ENCODE results near the gene EPHB1.

DNA sequence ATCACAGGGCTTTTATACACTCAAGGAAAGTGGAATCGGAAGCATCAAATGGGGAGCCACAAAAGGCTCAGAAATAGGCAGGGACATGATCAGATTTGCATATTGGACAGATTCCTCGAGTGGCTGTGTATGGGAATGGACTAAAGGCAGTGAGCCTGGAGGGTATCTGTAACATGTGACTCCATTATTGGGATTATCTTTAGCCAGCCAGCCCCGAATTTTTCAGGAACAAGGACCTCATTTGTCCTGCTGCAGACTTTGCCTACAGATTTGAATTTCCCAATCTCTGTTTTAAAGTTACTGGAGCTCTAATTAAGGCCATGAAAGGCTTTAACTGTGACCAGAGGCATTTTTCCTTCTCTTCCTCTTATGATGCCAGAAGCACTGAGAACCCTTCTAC, 26.9 kb upstream of the EPHB1 start:
- TF ChIP-seq, protein P1, sequence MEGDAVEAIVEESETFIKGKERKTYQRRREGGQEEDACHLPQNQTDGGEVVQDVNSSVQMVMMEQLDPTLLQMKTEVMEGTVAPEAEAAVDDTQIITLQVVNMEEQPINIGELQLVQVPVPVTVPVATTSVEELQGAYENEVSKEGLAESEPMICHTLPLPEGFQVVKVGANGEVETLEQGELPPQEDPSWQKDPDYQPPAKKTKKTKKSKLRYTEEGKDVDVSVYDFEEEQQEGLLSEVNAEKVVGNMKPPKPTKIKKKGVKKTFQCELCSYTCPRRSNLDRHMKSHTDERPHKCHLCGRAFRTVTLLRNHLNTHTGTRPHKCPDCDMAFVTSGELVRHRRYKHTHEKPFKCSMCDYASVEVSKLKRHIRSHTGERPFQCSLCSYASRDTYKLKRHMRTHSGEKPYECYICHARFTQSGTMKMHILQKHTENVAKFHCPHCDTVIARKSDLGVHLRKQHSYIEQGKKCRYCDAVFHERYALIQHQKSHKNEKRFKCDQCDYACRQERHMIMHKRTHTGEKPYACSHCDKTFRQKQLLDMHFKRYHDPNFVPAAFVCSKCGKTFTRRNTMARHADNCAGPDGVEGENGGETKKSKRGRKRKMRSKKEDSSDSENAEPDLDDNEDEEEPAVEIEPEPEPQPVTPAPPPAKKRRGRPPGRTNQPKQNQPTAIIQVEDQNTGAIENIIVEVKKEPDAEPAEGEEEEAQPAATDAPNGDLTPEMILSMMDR (IDR thresholded peaks at IDR 0.05; ENCODE audit: low read depth, low read length, missing input control), result no peak
- TF ChIP-seq RAD21 (IDR thresholded peaks at IDR 0.05) (no peak), FOXA1 (IDR thresholded peaks at IDR 0.05) (no peak), JUND (IDR thresholded peaks at IDR 0.05) (no peak)
- TF ChIP-seq, protein P2, sequence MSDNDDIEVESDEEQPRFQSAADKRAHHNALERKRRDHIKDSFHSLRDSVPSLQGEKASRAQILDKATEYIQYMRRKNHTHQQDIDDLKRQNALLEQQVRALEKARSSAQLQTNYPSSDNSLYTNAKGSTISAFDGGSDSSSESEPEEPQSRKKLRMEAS (IDR thresholded peaks at IDR 0.05), result no peak
